GM03348 (cell line): ENCODE measurements around the gene S100A16.
"Not testable (repeated sequence)": the region's sequence is repeated elsewhere in the genome, so short reads cannot be mapped to it uniquely, and the experiment has no call there.

Experiments used
- DNase-seq: peaks from one replicate; pipeline ENCODE4 v3.0.0; 2012; ENCODE audit warnings: low spot score

The S100A16 gene

DNA sequence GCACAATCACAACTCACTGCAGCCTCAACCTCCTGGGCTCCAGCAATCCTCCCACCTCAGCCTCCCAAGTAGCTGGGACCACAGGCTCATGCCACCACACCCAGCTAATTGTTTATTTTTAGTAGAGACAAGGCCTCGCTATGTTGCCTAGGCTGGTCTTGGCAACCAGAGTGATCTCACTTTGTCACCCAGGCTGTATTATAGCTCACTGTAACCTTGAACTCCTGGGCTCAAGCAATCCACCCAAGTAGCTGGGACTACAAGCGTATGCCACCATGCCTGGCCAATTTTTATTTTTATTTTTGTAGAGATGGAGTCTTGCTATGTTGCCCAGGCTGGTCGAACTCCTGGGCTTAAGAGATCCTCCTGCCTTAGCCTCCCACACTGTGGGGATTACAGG, 50.9 kb downstream of the S100A16 start:
- DNase-seq: not testable (repeated sequence)

DNA sequence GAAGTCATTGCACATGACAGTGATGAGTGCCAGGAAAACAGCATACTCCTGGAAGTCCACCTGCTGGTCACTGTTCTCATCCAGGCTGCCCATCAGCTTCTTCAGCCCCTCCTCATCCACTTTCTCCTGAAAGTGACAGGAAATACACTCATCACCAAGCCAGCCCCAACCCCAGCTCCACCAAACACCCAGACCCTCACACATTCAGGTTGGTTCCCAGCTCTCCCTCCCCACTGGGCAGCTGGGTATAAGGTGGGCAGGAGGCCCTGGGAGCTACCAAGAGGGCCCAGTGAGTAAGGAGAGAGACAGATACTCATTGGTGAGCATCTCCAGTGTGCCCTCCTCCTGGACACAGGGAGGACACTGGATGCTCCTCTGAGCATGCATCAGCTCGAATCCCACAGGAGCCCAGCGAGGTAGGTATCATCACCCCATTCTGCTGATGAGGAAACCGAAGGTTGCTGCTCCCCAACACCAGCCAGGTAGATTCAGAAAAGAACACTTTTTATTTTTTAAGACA, 51.4 kb downstream of the S100A16 start:
- no peak for DNase-seq

- DNase-seq: no peak
These were observed 52.0 kb downstream of the S100A16 start for GRCh38 chr1:153560771-153561465.

- DNase-seq: no peak
These were observed 52.7 kb downstream of the S100A16 start for GRCh38 chr1:153560241-153560640.

GRCh38 chr1:153557877-153558276, 55.1 kb downstream of the S100A16 start:
- DNase-seq: no peak
